ENCODE results near the gene CDKN2AIPNL. TPM values are rescaled to one million over a fixed set of nuclear protein-coding genes. Genes with fewer than 3 reads are reported as not detected.
A peak's percentile ranks its signal among the peaks of the same experiment; 100 is the strongest.

Gene CDKN2AIPNL
- total RNA-seq, 1 donor from 2014 or later: 37.1 TPM

DNA sequence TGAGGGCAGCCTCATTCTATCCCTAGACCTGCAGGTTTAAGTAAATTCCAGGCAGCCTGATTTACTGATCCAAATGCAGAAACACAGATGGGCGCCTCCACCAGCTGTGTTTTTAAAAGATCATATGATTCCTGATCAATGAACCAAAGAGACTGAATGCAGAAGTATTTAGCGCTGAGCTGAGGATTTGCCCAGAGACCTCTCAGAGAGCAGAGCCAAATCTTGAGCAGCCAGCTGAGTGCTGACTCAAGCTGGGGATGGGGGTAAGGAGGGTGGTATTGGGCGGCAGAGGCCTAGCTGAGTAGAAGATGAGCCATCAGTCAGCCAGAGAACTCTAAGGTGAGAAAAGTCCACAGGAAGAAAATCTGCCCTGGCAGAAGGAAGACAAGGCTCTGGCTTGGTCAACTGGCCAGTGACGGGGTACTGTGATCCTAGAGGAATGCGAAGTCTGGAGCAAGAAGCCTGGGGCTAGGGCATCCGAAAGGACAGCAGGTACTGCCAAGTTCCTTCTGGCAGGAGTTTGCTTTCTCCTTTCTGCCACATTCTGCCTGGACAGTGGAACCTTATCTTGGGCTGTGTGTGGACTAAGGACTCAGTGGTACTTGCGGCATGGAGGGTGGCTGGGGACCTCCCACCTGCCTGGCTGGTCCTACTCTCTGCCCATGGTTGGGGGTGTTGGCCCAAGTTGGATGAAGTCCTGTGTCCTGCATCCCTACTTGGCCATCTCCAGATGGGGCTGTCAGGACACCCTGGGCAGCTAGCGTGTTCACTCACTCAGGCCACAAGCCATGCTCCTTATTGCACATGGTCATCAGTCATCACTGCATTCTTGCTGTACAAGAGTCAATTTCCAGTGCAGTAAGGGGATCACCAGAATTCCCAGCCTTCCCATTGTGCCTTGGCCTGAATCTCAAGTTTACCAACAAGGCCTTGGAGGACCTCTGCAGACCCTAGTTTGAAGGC lies 34.5 kb upstream of the CDKN2AIPNL start:
- no peak for FAIRE-seq
- Histone ChIP-seq H3K36me3 (ENCODE audit: control insufficient read depth, insufficient read depth, low read length) (no peaks in the 10 kb centered on the region), H3K4me3 (ENCODE audit: low read depth, low read length) (no peak overlapping the region), H3K27me3 (ENCODE audit: control insufficient read depth, insufficient read depth, low read length) (no peaks in the 10 kb centered on the region)
- no peak for TF ChIP-seq CTCF (IDR thresholded peaks at IDR 0.05; ENCODE audit: insufficient read depth, low read length, severe bottlenecking)
- DNase-seq (ENCODE audit: low read depth): no peak

DNA sequence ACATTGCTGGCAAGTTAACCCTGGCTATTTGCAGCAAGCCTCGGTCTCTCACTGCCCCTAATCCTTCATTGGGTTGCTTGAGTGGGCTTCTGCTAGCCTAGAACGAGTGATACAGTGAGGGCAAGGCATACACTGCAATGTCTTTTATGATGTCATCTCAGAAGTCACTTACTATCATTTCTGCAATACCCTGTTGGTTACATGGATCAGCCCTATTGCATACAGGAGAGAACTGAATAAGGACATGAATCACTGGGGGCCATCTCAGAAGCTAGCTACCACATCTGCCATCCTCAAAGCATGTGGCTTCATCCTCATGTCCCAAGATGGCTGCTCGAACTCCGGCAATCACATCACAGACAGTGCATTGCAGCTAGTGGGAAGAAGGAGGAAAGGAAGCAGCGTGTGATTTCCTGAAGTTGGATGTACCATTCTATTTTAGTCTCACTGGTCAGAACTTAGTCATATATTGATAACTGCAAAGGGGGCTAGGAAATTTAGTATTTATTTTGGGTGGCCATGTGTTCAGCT lies 33.3 kb upstream of the CDKN2AIPNL start:
- no peak for TF ChIP-seq CTCF (IDR thresholded peaks at IDR 0.05; ENCODE audit: insufficient read depth, low read length, severe bottlenecking)
- Histone ChIP-seq H3K4me3 (ENCODE audit: low read depth, low read length) (no peak overlapping the region), H3K36me3 (ENCODE audit: control insufficient read depth, insufficient read depth, low read length) (no peaks in the 10 kb centered on the region), H3K27me3 (ENCODE audit: control insufficient read depth, insufficient read depth, low read length) (no peaks in the 10 kb centered on the region)
- DNase-seq (ENCODE audit: low read depth): no peak
- FAIRE-seq: no peak

GRCh38 chr5:134440201-134440755 lies 28.6 kb upstream of the CDKN2AIPNL start:
- DNase-seq (ENCODE audit: low read depth): peak; percentile 57
- TF ChIP-seq CTCF (IDR thresholded peaks at IDR 0.05; ENCODE audit: insufficient read depth, low read length, severe bottlenecking): no peak
- Histone ChIP-seq H3K4me3 (ENCODE audit: low read depth, low read length) (no peak overlapping the region), H3K27me3 (ENCODE audit: control insufficient read depth, insufficient read depth, low read length) (no peaks in the 10 kb centered on the region), H3K36me3 (ENCODE audit: control insufficient read depth, insufficient read depth, low read length) (no peaks in the 10 kb centered on the region)
- FAIRE-seq: no peak

DNA sequence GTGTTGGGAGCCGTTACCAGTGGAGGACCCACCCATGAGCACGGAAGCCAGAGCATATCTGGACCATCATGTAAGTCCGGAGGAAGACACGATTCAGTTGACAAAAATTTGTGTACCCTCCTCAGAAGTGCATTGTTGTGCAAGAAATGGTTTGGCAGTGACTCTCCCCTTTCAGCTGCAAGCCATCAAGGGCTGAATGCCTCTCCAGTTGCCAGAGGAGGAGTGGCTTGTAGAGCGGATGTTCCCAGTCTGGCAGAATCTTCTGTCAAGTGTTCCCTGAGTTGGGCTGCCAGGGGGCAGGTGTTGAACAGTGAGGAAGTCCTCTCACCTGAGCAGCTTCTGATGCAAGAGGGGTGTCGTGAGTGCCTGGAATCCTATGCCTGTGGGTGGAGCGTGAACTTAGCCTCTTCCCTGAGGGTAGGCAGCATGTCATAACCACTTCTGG lies 27.6 kb upstream of the CDKN2AIPNL start:
- Histone ChIP-seq H3K27me3 (ENCODE audit: control insufficient read depth, insufficient read depth, low read length) (no peaks in the 10 kb centered on the region), H3K36me3 (ENCODE audit: control insufficient read depth, insufficient read depth, low read length) (no peaks in the 10 kb centered on the region), H3K4me3 (ENCODE audit: low read depth, low read length) (no peak overlapping the region)
- DNase-seq (ENCODE audit: low read depth) (peak; percentile 99), FAIRE-seq (peak; percentile 98)
- peak; percentile 36 for TF ChIP-seq CTCF (IDR thresholded peaks at IDR 0.05; ENCODE audit: insufficient read depth, low read length, severe bottlenecking)

DNA sequence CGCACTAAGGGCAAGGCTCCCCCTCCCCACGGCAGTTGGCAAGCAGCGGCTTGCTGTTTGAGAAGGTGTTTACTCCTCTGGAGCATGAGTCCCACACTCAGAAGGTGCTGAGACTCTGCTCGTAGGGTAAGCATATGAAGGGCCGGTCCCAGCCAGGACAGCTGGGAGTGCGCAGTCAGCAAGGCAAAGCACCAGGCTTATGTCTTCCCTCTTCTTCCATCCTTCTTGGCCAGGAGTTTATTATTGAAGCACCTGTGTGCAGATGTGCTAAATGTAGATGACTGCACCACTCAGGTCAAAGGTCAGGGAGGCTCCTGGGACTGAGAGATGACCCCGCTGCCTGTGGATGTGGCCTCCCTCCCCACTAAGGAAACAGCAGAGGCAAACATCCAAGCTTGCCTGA lies 27.0 kb upstream of the CDKN2AIPNL start:
- Histone ChIP-seq H3K27me3 (ENCODE audit: control insufficient read depth, insufficient read depth, low read length) (no peaks in the 10 kb centered on the region), H3K36me3 (ENCODE audit: control insufficient read depth, insufficient read depth, low read length) (no peaks in the 10 kb centered on the region), H3K4me3 (ENCODE audit: low read depth, low read length) (no peak overlapping the region)
- FAIRE-seq: no peak
- TF ChIP-seq CTCF (IDR thresholded peaks at IDR 0.05; ENCODE audit: insufficient read depth, low read length, severe bottlenecking): no peak
- no peak for DNase-seq (ENCODE audit: low read depth)
